ENCODE measurements around the gene CFAP43.

DNA sequence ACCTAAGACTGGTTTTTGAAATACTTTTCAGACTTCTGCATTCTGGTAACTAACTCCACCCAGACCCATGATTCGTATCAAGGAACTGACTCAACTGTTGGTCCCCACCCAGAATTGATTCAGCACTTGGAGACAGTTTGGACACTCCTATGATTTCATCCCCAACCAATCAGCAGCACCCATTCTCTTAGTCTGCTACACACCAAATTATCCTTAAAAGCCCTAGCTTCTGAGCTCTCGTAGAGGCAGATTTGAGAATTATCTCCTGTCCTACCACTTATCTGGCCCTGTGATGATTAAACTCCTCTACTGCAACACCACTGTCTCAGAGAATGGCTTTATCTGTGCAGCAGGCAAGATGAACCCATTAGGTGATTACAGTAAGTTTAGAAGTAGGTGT is 14.8 kb upstream of the CFAP43 start:
- TF ChIP-seq POLR2AphosphoS5 (IDR thresholded peaks at IDR 0.05) (no peak), POLR2A (IDR thresholded peaks at IDR 0.05) (no peak), EP300 (IDR thresholded peaks at IDR 0.05) (no peak)
- TF ChIP-seq, protein P1, sequence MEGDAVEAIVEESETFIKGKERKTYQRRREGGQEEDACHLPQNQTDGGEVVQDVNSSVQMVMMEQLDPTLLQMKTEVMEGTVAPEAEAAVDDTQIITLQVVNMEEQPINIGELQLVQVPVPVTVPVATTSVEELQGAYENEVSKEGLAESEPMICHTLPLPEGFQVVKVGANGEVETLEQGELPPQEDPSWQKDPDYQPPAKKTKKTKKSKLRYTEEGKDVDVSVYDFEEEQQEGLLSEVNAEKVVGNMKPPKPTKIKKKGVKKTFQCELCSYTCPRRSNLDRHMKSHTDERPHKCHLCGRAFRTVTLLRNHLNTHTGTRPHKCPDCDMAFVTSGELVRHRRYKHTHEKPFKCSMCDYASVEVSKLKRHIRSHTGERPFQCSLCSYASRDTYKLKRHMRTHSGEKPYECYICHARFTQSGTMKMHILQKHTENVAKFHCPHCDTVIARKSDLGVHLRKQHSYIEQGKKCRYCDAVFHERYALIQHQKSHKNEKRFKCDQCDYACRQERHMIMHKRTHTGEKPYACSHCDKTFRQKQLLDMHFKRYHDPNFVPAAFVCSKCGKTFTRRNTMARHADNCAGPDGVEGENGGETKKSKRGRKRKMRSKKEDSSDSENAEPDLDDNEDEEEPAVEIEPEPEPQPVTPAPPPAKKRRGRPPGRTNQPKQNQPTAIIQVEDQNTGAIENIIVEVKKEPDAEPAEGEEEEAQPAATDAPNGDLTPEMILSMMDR (IDR thresholded peaks at IDR 0.05): no peak

All from sigmoid colon (tissue), 4 donors.